EL (cell line): ENCODE results near the gene CCL25.
"Not testable (repeated sequence)": the region's sequence is repeated elsewhere in the genome, so short reads cannot be mapped to it uniquely, and the experiment has no call there.

Experiments used
- DNase-seq: peaks from one replicate; pipeline ENCODE4 v3.0.0-alpha.2; 2016

Gene CCL25

GRCh38 chr19:8086849-8087248 lies 34.3 kb downstream of the CCL25 start:
- DNase-seq: no peak

GRCh38 chr19:8087876-8088275 lies 35.3 kb downstream of the CCL25 start:
- no peak for DNase-seq

DNA sequence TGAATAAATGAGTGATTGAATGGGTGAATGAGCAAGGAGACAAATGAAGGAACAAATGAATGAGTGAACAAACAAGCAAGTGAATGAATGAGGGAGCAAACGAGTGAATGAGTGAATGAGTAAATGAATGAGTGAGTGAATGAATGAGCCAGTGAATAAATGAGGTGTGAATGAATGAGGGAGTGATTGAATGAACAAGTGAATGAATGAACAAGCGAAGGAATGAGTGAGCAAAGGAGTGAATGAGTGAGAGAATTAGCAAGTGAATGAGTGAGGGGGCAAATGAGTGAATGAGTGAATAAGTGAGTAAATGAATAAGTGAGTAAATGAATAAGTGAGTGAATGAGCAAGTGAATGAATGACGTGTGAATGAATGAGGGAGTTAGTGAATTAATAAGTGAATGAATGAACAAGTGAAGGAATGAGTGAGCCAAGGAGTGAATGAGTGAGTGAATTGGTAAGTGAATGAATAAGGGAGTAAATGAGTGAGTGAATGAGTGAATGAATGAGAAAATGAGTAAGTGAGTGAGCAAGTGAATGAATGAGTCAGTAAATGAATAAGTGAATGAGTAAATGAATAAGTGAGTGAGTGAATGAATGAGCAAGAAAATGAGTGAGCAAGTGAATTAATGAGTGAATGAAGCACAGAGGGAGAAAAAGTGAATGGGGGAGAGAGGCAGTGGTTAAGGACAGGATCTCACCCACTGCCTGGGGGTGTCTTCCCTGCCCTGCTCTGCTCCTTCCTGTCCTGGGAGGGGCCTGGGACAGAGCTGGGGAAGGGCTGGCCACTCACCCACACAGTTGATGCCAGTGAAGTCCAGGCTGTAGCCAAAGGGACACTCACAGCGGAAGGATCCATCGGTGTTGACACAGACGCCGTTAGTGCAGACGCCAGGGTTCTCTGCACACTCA lies 36.4 kb downstream of the CCL25 start:
- DNase-seq: no peak

GRCh38 chr19:8089664-8090601 lies 37.4 kb downstream of the CCL25 start:
- no peak for DNase-seq

GRCh38 chr19:8090950-8091349 lies 38.4 kb downstream of the CCL25 start:
- DNase-seq: no peak

DNA sequence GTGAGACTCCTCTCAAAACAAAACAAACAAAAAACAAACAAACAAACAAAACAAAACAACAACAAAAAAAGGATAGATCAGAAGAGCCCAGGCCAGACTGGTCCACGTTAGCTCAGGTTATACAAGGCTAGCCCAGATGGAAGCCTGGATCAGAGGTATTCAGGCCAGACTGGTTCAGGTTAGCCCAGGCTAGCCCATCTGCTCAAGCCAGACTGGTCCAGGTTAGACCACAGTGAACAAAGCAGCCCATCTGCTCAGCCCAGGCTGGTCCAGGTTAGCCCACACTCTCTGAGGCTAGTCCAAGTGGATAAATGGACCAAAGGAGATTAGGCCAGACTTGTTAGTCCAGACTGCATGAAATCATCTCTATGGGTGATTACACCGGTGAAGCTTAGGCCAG lies 41.2 kb downstream of the CCL25 start:
- DNase-seq: no peak

DNA sequence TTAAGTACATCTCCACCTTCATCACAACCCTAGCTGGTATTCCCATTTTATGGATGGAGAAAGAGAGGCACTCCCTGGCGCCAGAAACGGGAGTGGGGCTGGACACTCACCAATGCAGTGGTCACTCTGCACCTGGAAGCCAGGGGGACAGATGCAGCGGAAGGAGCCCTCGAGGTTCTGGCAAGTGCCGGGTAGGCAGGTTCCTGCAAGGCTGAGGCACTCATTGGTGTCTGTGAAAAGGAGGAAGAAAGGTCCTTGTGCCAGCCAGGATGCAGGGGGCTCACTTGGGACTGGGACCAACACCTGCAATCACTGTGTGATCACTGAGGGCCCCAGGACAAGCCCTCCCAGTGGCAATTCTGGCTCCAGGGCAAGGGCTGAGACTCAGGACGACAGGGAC lies 41.8 kb downstream of the CCL25 start:
- no peak for DNase-seq

GRCh38 chr19:8095354-8095886 lies 42.9 kb downstream of the CCL25 start:
- DNase-seq: no peak

DNA sequence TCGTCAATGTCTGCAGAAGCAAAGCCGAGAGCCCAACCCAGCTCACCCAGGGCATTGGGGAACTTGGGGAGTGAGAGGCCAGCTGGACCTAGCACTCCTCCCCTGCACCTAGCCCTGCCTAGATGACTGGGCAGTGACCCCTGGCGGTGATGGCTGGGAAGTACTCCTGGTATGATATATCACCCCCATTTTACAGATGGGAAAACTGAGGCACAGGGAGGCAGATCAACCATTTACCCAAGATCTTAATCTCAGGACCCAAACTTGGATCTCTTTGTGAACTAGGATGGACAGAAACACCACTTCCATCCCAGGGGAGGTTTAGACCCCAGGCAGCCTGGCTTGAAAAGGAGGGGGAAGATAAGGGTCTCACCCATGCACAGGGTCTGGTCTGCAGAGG lies 43.5 kb downstream of the CCL25 start:
- no peak for DNase-seq

DNA sequence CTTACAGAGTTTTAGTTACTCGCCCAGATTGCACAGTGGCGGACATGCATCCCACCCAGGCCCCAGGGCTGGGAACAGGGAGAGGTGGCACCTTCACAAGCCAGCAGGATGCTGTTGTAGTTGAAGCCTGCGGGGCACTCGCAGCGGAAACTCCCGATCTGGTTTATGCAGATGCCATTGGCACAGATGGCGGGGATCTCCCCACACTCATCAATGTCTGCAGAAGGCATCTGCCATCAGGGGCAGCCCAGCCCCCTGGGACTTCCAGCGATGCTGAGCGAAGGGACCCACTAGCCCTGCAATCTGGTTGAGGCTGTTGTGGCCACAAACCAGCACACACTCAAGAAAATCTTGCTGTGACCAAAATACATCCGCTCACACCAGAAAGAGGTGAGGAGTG lies 44.6 kb downstream of the CCL25 start:
- DNase-seq: no peak

DNA sequence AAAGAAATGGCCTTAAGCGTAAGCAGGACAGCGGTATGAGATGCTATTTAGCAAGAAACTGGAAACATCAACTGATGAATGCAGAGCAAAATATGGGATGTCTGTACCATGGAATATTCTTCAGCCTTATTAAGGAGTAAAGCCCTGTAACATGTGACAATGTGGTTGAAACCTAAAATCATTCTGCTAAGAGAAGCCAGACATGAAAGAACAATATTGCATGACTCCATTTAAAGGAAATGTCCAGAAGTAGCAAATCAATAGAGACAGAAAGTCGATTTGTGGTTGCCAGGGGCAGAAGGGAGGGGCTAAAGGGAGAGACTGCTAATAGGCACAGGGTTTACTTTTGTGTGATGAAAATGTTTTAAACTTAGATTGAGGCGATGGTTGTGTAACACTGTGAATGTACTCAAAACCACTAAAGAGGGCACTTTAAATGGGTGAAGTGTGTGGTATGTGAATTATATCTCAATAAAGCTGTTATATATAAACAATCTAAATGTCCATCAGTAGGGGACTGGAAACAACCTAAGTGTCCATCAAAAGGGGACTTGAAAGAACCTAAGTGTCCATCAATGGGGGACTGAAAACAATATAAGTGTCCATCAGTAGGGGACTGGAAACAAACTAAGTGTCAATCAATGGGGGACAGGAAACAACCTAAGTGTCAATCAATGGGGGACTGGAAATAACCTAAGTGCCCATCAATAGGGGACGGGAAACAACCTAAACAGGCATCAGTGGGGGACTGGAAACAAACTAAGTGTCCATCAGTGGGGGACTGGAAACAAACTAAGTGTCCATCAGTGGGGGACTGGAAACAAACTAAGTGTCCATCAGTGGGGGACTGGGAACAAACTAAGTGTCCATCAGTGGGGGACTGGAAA lies 45.4 kb downstream of the CCL25 start:
- DNase-seq: no peak

GRCh38 chr19:8101311-8101710 lies 48.8 kb downstream of the CCL25 start:
- DNase-seq: no peak

GRCh38 chr19:8101910-8102309 lies 49.4 kb downstream of the CCL25 start:
- not testable (repeated sequence) for DNase-seq

GRCh38 chr19:8105471-8105870 lies 52.9 kb downstream of the CCL25 start:
- no peak for DNase-seq

- DNase-seq: no peak
Observed at GRCh38 chr19:8107301-8107903, 54.8 kb downstream of the CCL25 start.

DNA sequence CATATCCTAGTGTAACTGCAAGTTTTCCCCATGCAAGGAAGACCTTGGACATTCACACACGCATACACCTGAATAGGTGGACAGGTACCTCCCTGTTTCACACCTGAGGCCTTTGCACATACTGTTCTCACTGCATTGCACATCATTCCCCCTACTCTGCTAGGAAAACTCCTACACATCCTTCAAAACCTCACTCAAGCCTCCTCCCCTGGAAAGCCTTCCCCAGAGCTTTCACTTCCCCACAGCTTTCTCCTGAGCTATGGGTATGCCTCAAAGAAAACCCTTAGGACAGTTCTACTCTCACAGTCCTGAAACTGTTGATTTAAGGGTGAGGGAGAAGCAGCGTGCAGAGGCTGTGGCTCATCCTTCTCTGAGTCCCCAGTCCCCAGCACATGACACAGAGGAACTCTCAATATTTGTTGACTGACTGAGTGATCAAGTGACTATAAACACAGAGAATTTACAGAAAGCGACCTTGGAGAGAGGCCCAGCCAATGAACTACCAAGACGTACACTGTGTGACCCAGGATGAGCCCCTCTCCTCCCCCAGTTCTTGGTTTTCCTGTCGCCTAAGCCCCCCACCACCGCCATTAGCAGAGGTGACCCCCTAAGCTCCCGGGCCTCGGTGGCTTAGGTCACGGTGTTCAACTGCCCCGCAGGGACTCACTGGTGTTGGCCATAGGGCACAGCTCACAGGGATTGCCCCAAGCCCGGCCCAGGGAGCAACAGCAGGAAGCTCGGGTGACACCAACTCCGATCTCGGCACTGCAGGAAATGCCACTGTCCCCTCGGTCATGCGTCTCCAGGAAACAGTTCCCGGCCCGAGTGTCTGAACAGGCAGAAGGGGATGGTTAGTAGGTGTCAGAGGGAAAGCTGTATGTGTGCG lies 56.2 kb downstream of the CCL25 start:
- no peak for DNase-seq

- no peak for DNase-seq
Observed at GRCh38 chr19:8109455-8109854, 56.9 kb downstream of the CCL25 start.

GRCh38 chr19:8109890-8110662 lies 57.5 kb downstream of the CCL25 start:
- DNase-seq: no peak

GRCh38 chr19:8110931-8111330 lies 58.4 kb downstream of the CCL25 start:
- no peak for DNase-seq

DNA sequence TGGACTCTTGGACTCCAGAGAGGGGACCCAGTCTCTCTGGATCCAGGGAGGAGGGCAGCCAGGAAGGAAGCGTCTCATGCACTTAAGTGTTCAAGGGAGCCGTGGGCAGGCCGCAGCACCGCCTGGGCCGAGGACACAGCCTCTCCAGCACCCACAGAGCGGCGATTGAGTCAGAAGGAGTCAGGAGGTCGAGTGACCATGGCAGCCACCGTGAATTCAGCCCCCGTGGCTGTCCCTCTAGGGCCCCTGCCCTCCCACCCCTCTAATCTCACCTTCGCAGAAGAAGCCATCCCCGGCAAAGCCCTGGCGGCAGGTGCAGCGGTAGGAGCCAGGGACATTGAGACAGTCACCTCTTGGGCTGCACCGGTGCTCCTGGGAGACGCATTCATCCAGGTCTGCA lies 58.8 kb downstream of the CCL25 start:
- no peak for DNase-seq
